SK-N-SH treated with all-trans-retinoic acid at 6 μM for 48 hours (cell line): ENCODE results near the gene ECD.

Experiments
- ATAC-seq: fragments of 200-7000 bp; cut with Tn5 transposase; 3 replicates; pipeline ENCODE4 v1.9.1; 2020; ENCODE audit warnings: mild to moderate bottlenecking, moderate library complexity
- ARNTL ChIP-seq: fragments of 450-650 bp; formaldehyde crosslinking; IDR thresholded peaks from 2 replicates; pipeline ENCODE4 v1.5.0; 2020; ENCODE audit warnings: low read depth, mild to moderate bottlenecking, moderate library complexity, borderline replicate concordance
- BACH2 ChIP-seq: fragments of 250-450 bp; sonication (Bioruptor Pico); IDR thresholded peaks from 2 replicates; pipeline ENCODE4 v1.9.0; 2021; ENCODE audit warnings: mild to moderate bottlenecking, borderline replicate concordance
- CREB5 ChIP-seq: fragments of 250-450 bp; sonication (Bioruptor Pico); IDR thresholded peaks from 2 replicates; pipeline ENCODE4 v1.5.1; 2020; ENCODE audit warnings: low read depth, mild to moderate bottlenecking, moderate library complexity
- CSDC2 ChIP-seq: fragments of 250-450 bp; sonication (Bioruptor Pico); IDR thresholded peaks from 2 replicates; pipeline ENCODE4 v1.5.0; 2020; ENCODE audit warnings: mild to moderate bottlenecking, moderate library complexity
- CSRNP3 ChIP-seq: fragments of 250-450 bp; sonication (Bioruptor Pico); IDR thresholded peaks from 2 replicates; pipeline ENCODE4 v1.5.1; 2021; ENCODE audit warnings: mild to moderate bottlenecking, moderate library complexity
- ESRRG ChIP-seq: fragments of 250-450 bp; sonication (Bioruptor Pico); IDR thresholded peaks from 2 replicates; pipeline ENCODE4 v1.6.1; 2021; ENCODE audit warnings: mild to moderate bottlenecking
- GLIS3 ChIP-seq: fragments of 250-450 bp; sonication (Bioruptor Pico); IDR thresholded peaks from 2 replicates; pipeline ENCODE4 v1.5.0; 2020; ENCODE audit warnings: mild to moderate bottlenecking, moderate library complexity
- ISL1 ChIP-seq: fragments of 250-450 bp; sonication (Bioruptor Pico); IDR thresholded peaks from 2 replicates; pipeline ENCODE4 v2.1.2; 2022; ENCODE audit warnings: mild to moderate bottlenecking, moderate library complexity
- OSR1 ChIP-seq: fragments of 250-450 bp; sonication (Bioruptor Pico); IDR thresholded peaks from 2 replicates; pipeline ENCODE4 v1.8.0; 2022; ENCODE audit warnings: moderate library complexity, mild to moderate bottlenecking, inconsistent platforms
- POU6F1 ChIP-seq: fragments of 250-450 bp; sonication (Bioruptor Pico); IDR thresholded peaks from 2 replicates; pipeline ENCODE4 v1.8.0; 2021; ENCODE audit warnings: low read depth, mild to moderate bottlenecking, moderate library complexity, borderline replicate concordance
- PPARA ChIP-seq: fragments of 250-450 bp; sonication (Bioruptor Pico); IDR thresholded peaks from 2 replicates; pipeline ENCODE4 v1.5.0; 2020; ENCODE audit warnings: mild to moderate bottlenecking, borderline replicate concordance
- RARB ChIP-seq: fragments of 250-450 bp; sonication (Bioruptor Pico); IDR thresholded peaks from 2 replicates; pipeline ENCODE4 v1.8.0; 2021; ENCODE audit warnings: mild to moderate bottlenecking, moderate library complexity
- SNAI2 ChIP-seq: fragments of 250-450 bp; sonication (Bioruptor Pico); IDR thresholded peaks from 2 replicates; pipeline ENCODE4 v1.5.0; 2020; ENCODE audit warnings: mild to moderate bottlenecking, moderate library complexity
- TCF4 ChIP-seq: fragments of 250-450 bp; sonication (Bioruptor Pico); IDR thresholded peaks from 2 replicates; pipeline ENCODE4 v1.8.0; 2021; ENCODE audit warnings: mild to moderate bottlenecking, moderate library complexity, borderline replicate concordance
- TOX ChIP-seq: fragments of 250-450 bp; sonication (Bioruptor Pico); IDR thresholded peaks from 2 replicates; pipeline ENCODE4 v1.8.0; 2021; ENCODE audit warnings: mild to moderate bottlenecking, moderate library complexity, borderline replicate concordance
- TSHZ2 ChIP-seq: fragments of 250-450 bp; sonication (Bioruptor Pico); IDR thresholded peaks from 2 replicates; pipeline ENCODE4 v1.5.0; 2020; ENCODE audit warnings: mild to moderate bottlenecking, moderate library complexity
- ZC3H10 ChIP-seq: fragments of 250-450 bp; sonication (Bioruptor Pico); IDR thresholded peaks from 2 replicates; pipeline ENCODE4 v1.5.1; 2021; ENCODE audit warnings: mild to moderate bottlenecking, moderate library complexity
- ZFP3 ChIP-seq: fragments of 250-450 bp; sonication (Bioruptor Pico); IDR thresholded peaks from 2 replicates; pipeline ENCODE4 v1.5.0; 2020; ENCODE audit warnings: mild to moderate bottlenecking, moderate library complexity
- ZFP30 ChIP-seq: fragments of 450-650 bp; formaldehyde crosslinking; IDR thresholded peaks from 2 replicates; pipeline ENCODE4 v1.5.0; 2022; ENCODE audit warnings: mild to moderate bottlenecking, moderate library complexity
- ZNF565 ChIP-seq: fragments of 450-650 bp; formaldehyde crosslinking; conservative IDR thresholded peaks from 2 replicates; pipeline ENCODE4 v1.5.0; 2020; ENCODE audit warnings: low read depth, mild to moderate bottlenecking, moderate library complexity
- ZNF70 ChIP-seq: fragments of 450-650 bp; formaldehyde crosslinking; IDR thresholded peaks from 2 replicates; pipeline ENCODE4 v1.5.0; 2020; ENCODE audit warnings: mild to moderate bottlenecking, moderate library complexity
- ZNF8 ChIP-seq: fragments of 450-650 bp; formaldehyde crosslinking; IDR thresholded peaks from 2 replicates; pipeline ENCODE4 v1.5.0; 2020; ENCODE audit warnings: mild to moderate bottlenecking, moderate library complexity

Gene ECD

GRCh38 chr10:73210395-73211105, 42.7 kb upstream of the ECD start:
- TF ChIP-seq TSHZ2 (CRISPR knock-in tag) (no peak), ARNTL (CRISPR knock-in tag) (no peak), RARB (CRISPR knock-in tag) (no peak), ZNF565 (CRISPR knock-in tag) (no peak), GLIS3 (CRISPR knock-in tag) (no peak), TCF4 (no peak), ZNF8 (no peak), OSR1 (CRISPR knock-in tag) (no peak), ZFP3 (CRISPR knock-in tag) (no peak), ISL1 (CRISPR knock-in tag) (no peak), BACH2 (CRISPR knock-in tag) (no peak), PPARA (CRISPR knock-in tag) (no peak), POU6F1 (no peak), CSRNP3 (no peak)
- no peak for ATAC-seq

GRCh38 chr10:73209705-73210104, 41.9 kb upstream of the ECD start:
- no peak for ATAC-seq
- no peak for TF ChIP-seq ESRRG (CRISPR knock-in tag)
- no peak for TF ChIP-seq ZNF70 (CRISPR knock-in tag)
- TF ChIP-seq RARB (CRISPR knock-in tag) = no peak
- no peak for TF ChIP-seq ZFP3 (CRISPR knock-in tag)
- no peak for TF ChIP-seq CSRNP3
- TF ChIP-seq CSDC2 (CRISPR knock-in tag) = no peak
- TF ChIP-seq CREB5 = no peak
- TF ChIP-seq PPARA (CRISPR knock-in tag) = no peak
- TF ChIP-seq ZNF565 (CRISPR knock-in tag) = no peak
- no peak for TF ChIP-seq TOX
- no peak for TF ChIP-seq ISL1 (CRISPR knock-in tag)
- no peak for TF ChIP-seq BACH2 (CRISPR knock-in tag)
- no peak for TF ChIP-seq SNAI2 (CRISPR knock-in tag)
- no peak for TF ChIP-seq TSHZ2 (CRISPR knock-in tag)
- TF ChIP-seq ZC3H10 (CRISPR knock-in tag) = no peak
- no peak for TF ChIP-seq GLIS3 (CRISPR knock-in tag)
- TF ChIP-seq ZNF8 = no peak
- no peak for TF ChIP-seq ZFP30
- TF ChIP-seq ARNTL (CRISPR knock-in tag) = no peak
